ENCODE data around the gene ZCCHC17.

DNA sequence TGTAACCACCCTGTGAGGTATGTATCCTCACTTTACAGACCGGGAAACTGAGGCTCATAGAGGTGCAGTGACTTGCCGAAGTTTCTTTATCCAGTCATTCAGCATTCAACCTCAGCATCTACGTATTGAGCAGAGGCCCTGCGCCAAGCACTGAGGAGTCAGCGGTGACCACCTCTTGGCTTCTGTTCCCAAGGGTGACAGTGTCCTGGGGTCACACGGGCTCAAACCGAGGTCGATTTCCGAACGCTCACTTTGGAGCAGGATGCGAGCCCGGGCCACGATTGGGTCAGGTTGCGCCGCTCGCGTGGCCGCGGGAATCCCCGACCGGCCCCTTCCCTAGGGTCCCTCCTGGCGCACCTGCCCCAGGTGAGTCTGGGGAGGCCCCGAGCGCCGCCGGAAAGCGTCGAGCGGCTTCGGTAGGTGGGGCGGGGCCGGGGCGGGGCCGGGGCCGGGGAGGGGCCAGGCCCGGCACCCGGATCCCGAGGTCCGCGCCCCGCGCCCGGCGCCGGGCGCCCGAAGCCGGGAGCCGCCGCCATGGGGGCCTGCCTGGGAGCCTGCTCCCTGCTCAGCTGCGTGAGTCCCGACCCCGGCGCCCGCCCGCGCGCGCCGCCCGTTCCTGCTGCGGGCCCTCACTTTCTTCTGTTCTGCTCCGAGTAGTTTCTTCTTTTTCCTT, 116.0 kb downstream of the ZCCHC17 start, which contains the start of gene SERINC2:
- TF ChIP-seq POLR2AphosphoS5 (IDR thresholded peaks at IDR 0.05) (no peak), POLR2A (IDR thresholded peaks at IDR 0.05) (no peak)
- TF ChIP-seq, protein P1, sequence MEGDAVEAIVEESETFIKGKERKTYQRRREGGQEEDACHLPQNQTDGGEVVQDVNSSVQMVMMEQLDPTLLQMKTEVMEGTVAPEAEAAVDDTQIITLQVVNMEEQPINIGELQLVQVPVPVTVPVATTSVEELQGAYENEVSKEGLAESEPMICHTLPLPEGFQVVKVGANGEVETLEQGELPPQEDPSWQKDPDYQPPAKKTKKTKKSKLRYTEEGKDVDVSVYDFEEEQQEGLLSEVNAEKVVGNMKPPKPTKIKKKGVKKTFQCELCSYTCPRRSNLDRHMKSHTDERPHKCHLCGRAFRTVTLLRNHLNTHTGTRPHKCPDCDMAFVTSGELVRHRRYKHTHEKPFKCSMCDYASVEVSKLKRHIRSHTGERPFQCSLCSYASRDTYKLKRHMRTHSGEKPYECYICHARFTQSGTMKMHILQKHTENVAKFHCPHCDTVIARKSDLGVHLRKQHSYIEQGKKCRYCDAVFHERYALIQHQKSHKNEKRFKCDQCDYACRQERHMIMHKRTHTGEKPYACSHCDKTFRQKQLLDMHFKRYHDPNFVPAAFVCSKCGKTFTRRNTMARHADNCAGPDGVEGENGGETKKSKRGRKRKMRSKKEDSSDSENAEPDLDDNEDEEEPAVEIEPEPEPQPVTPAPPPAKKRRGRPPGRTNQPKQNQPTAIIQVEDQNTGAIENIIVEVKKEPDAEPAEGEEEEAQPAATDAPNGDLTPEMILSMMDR (IDR thresholded peaks at IDR 0.05 in 8 of 11, conservative IDR thresholded peaks at IDR 0.05 in 3 of 11) = no peak

Data from spleen (tissue), 7 donors.